Nephron (organoid): Measurements from ENCODE around the gene HDAC4.

Experiments
- H3K27ac Mint-ChIP-seq, 3 experiments: 2 replicates each; pipeline ENCODE4 v1.8.0; 2020; ENCODE audit warnings: mixed read lengths in 3 of 3, mild to moderate bottlenecking in 2 of 3, moderate library complexity in 1 of 3
- H3K27me3 Mint-ChIP-seq: 2 replicates; pipeline ENCODE4 v1.8.0; 2021; ENCODE audit warnings: low read depth, mild to moderate bottlenecking, moderate library complexity, mixed read lengths
- H3K36me3 Mint-ChIP-seq: 2 replicates; pipeline ENCODE4 v1.8.0; 2020; ENCODE audit warnings: low read depth, mixed read lengths
- H3K4me1 Mint-ChIP-seq: 2 replicates; pipeline ENCODE4 v1.8.0; 2020; ENCODE audit warnings: mixed read lengths
- H3K4me3 Mint-ChIP-seq, 3 experiments: 2 replicates each; pipeline ENCODE4 v1.8.0; 2020; ENCODE audit warnings: mild to moderate bottlenecking in 3 of 3, mixed read lengths in 3 of 3, moderate library complexity in 2 of 3
- H3K9me3 Mint-ChIP-seq: 2 replicates; pipeline ENCODE4 v1.8.0; 2020; ENCODE audit warnings: mixed read lengths
- TF ChIP-seq, protein P1 (sequence below), 3 experiments: fragments of 200-600 bp; sonication (generic); IDR thresholded peaks; one replicate each; pipeline ENCODE4 v1.5.0; 2021; ENCODE audit warnings: antibody characterized with exemption in 3 of 3; ENCODE audit not compliant: unreplicated experiment in 3 of 3

HDAC4 gene

GRCh38 chr2:239203443-239204135 lies 197.2 kb downstream of the HDAC4 start:
- no peak overlapping the region for H3K27ac Mint-ChIP-seq
- H3K27me3 Mint-ChIP-seq = no peaks in the 10 kb centered on the region
- no peak overlapping the region for H3K4me3 Mint-ChIP-seq
- peaks cover 33% of the 10 kb centered on the region for H3K4me1 Mint-ChIP-seq
- peaks cover 6% of the 10 kb centered on the region for H3K36me3 Mint-ChIP-seq
- H3K9me3 Mint-ChIP-seq = no peaks in the 10 kb centered on the region
- TF ChIP-seq, protein P1, sequence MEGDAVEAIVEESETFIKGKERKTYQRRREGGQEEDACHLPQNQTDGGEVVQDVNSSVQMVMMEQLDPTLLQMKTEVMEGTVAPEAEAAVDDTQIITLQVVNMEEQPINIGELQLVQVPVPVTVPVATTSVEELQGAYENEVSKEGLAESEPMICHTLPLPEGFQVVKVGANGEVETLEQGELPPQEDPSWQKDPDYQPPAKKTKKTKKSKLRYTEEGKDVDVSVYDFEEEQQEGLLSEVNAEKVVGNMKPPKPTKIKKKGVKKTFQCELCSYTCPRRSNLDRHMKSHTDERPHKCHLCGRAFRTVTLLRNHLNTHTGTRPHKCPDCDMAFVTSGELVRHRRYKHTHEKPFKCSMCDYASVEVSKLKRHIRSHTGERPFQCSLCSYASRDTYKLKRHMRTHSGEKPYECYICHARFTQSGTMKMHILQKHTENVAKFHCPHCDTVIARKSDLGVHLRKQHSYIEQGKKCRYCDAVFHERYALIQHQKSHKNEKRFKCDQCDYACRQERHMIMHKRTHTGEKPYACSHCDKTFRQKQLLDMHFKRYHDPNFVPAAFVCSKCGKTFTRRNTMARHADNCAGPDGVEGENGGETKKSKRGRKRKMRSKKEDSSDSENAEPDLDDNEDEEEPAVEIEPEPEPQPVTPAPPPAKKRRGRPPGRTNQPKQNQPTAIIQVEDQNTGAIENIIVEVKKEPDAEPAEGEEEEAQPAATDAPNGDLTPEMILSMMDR (IDR thresholded peaks at IDR 0.05; ENCODE audit: unreplicated experiment in 3 of 3) = no peak

GRCh38 chr2:239202836-239203235 lies 198.0 kb downstream of the HDAC4 start:
- Mint-ChIP-seq H3K4me1 (peaks cover 34% of the 10 kb centered on the region), H3K27ac (no peak overlapping the region), H3K27me3 (no peaks in the 10 kb centered on the region), H3K36me3 (peaks cover 7% of the 10 kb centered on the region), H3K4me3 (no peak overlapping the region), H3K9me3 (no peaks in the 10 kb centered on the region)
- TF ChIP-seq, protein P1 (IDR thresholded peaks at IDR 0.05; ENCODE audit: unreplicated experiment in 3 of 3) = no peak

- peaks cover 10% of the 10 kb centered on the region for H3K36me3 Mint-ChIP-seq
- TF ChIP-seq, protein P1 (IDR thresholded peaks at IDR 0.05; ENCODE audit: unreplicated experiment in 3 of 3) = no peak
- peaks cover 34% of the 10 kb centered on the region for H3K4me1 Mint-ChIP-seq
- H3K9me3 Mint-ChIP-seq = no peaks in the 10 kb centered on the region
- no peak overlapping the region for H3K27ac Mint-ChIP-seq
- no peak overlapping the region for H3K4me3 Mint-ChIP-seq
- H3K27me3 Mint-ChIP-seq = no peaks in the 10 kb centered on the region
Measured at GRCh38 chr2:239202343-239202742, 198.5 kb downstream of the HDAC4 start.

GRCh38 chr2:239201884-239202283 lies 198.9 kb downstream of the HDAC4 start:
- Mint-ChIP-seq H3K9me3 (no peaks in the 10 kb centered on the region), H3K4me1 (peaks cover 34% of the 10 kb centered on the region), H3K36me3 (peaks cover 11% of the 10 kb centered on the region), H3K4me3 (no peak overlapping the region), H3K27ac (no peak overlapping the region), H3K27me3 (no peaks in the 10 kb centered on the region)
- TF ChIP-seq, protein P1 (IDR thresholded peaks at IDR 0.05; ENCODE audit: unreplicated experiment in 3 of 3) = no peak

- H3K4me3 Mint-ChIP-seq = no peak overlapping the region
- peaks cover 11% of the 10 kb centered on the region for H3K36me3 Mint-ChIP-seq
- H3K9me3 Mint-ChIP-seq = no peaks in the 10 kb centered on the region
- TF ChIP-seq, protein P1 (IDR thresholded peaks at IDR 0.05; ENCODE audit: unreplicated experiment in 3 of 3) = no peak
- H3K4me1 Mint-ChIP-seq = peaks cover 34% of the 10 kb centered on the region
- H3K27ac Mint-ChIP-seq = no peak overlapping the region
- no peaks in the 10 kb centered on the region for H3K27me3 Mint-ChIP-seq
Measured at GRCh38 chr2:239201531-239201876, 199.3 kb downstream of the HDAC4 start.
